SU-DHL-6 (cell line): ENCODE measurements around the gene RXRG.

Experiments
- H2AFZ ChIP-seq: fragments of 200-600 bp; sonication (generic); 2 replicates; pipeline ENCODE4 v1.6.1; 2014; ENCODE audit warnings: low read depth, mild to moderate bottlenecking, moderate library complexity, mixed read lengths, antibody characterized with exemption, low read length; ENCODE audit not compliant: severe bottlenecking
- H3F3A ChIP-seq: fragments of 200-600 bp; shearing (Covaris generic); 2 replicates; pipeline ENCODE4 v1.6.0; 2016; ENCODE audit warnings: antibody characterized with exemption, mild to moderate bottlenecking; ENCODE audit not compliant: insufficient read depth
- H3K27ac ChIP-seq: fragments of 200-600 bp; sonication (generic); 2 replicates; pipeline ENCODE4 v1.5.1; 2016; ENCODE audit warnings: low read depth, mild to moderate bottlenecking, low read length, moderate library complexity, mixed read lengths
- H3K27me3 ChIP-seq: fragments of 200-600 bp; sonication (generic), shearing (Covaris generic); 2 replicates; pipeline ENCODE4 v1.6.0; 2014; ENCODE audit warnings: mild to moderate bottlenecking, low read length
- H3K36me3 ChIP-seq: fragments of 200-600 bp; sonication (generic); 2 replicates; pipeline ENCODE4 v1.6.1; 2014; ENCODE audit warnings: mild to moderate bottlenecking, low read length, mixed read lengths
- H3K4me2 ChIP-seq: fragments of 300-600, 200-600 bp; shearing (Covaris generic), sonication (generic); 2 replicates; pipeline ENCODE4 v1.6.0; 2014; ENCODE audit warnings: low read length, low read depth, mild to moderate bottlenecking; ENCODE audit not compliant: poor library complexity, severe bottlenecking
- H3K4me3 ChIP-seq: fragments of 200-600 bp; sonication (generic); 2 replicates; pipeline ENCODE4 v1.5.1; 2014; ENCODE audit warnings: antibody characterized with exemption, low read length, mild to moderate bottlenecking, mixed read lengths; ENCODE audit not compliant: insufficient read depth, poor library complexity, severe bottlenecking
- H3K79me2 ChIP-seq: fragments of 200-600 bp; sonication (generic); 2 replicates; pipeline ENCODE4 v1.6.1; 2014; ENCODE audit warnings: mild to moderate bottlenecking, low read length, moderate library complexity; ENCODE audit not compliant: insufficient read depth
- H3K9ac ChIP-seq: fragments of 200-600 bp; sonication (generic); 2 replicates; pipeline ENCODE4 v1.7.0; 2014; ENCODE audit warnings: mild to moderate bottlenecking, low read length
- H3K9me2 ChIP-seq: fragments of 200-600 bp; sonication (generic); replicated peaks from 2 replicates; pipeline ENCODE4 v1.6.1; 2014; ENCODE audit warnings: low read length; ENCODE audit not compliant: insufficient read depth
- H3K9me3 ChIP-seq: fragments of 200-600 bp; sonication (generic); 2 replicates; pipeline ENCODE4 v1.6.1; 2014; ENCODE audit warnings: low read length, mixed read lengths; ENCODE audit not compliant: insufficient read depth
- H4K20me1 ChIP-seq: fragments of 200-600 bp; sonication (generic); 2 replicates; pipeline ENCODE4 v1.6.1; 2014; ENCODE audit warnings: low read depth, mild to moderate bottlenecking, antibody characterized with exemption, low read length, moderate library complexity, mixed read lengths
- EZH2phosphoT487 ChIP-seq: fragments of 200-600 bp; sonication (generic), shearing (Covaris generic); conservative IDR thresholded peaks from 2 replicates; pipeline ENCODE4 v1.6.1; 2018; ENCODE audit warnings: mild to moderate bottlenecking, antibody characterized with exemption, low read length, moderate library complexity, mixed read lengths
- TF ChIP-seq, protein P1 (sequence below): fragments of 200-600 bp; sonication (generic); IDR thresholded peaks from one replicate; pipeline ENCODE4 v1.5.1; 2017; ENCODE audit warnings: antibody characterized with exemption, mild to moderate bottlenecking, low read length, moderate library complexity; ENCODE audit not compliant: insufficient read depth, poor library complexity, severe bottlenecking

RXRG gene

GRCh38 chr1:165431079-165431478 is 13.8 kb downstream of the RXRG start:
- no peaks in the 10 kb centered on the region for H3K9me3 ChIP-seq
- H3K4me2 ChIP-seq, result no peak overlapping the region
- H4K20me1 ChIP-seq, result no peaks in the 10 kb centered on the region
- TF ChIP-seq EZH2phosphoT487, result no peak
- TF ChIP-seq, protein P1, sequence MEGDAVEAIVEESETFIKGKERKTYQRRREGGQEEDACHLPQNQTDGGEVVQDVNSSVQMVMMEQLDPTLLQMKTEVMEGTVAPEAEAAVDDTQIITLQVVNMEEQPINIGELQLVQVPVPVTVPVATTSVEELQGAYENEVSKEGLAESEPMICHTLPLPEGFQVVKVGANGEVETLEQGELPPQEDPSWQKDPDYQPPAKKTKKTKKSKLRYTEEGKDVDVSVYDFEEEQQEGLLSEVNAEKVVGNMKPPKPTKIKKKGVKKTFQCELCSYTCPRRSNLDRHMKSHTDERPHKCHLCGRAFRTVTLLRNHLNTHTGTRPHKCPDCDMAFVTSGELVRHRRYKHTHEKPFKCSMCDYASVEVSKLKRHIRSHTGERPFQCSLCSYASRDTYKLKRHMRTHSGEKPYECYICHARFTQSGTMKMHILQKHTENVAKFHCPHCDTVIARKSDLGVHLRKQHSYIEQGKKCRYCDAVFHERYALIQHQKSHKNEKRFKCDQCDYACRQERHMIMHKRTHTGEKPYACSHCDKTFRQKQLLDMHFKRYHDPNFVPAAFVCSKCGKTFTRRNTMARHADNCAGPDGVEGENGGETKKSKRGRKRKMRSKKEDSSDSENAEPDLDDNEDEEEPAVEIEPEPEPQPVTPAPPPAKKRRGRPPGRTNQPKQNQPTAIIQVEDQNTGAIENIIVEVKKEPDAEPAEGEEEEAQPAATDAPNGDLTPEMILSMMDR, result no peak
- no peak overlapping the region for H3K27ac ChIP-seq
- no peaks in the 10 kb centered on the region for H3K79me2 ChIP-seq
- H3F3A ChIP-seq, result no peaks in the 10 kb centered on the region
- H3K9me2 ChIP-seq, result no peaks in the 10 kb centered on the region
- H3K4me3 ChIP-seq, result no peak overlapping the region
- H2AFZ ChIP-seq, result no peak overlapping the region
- no peak overlapping the region for H3K9ac ChIP-seq
- no peaks in the 10 kb centered on the region for H3K36me3 ChIP-seq
- no peaks in the 10 kb centered on the region for H3K27me3 ChIP-seq

DNA sequence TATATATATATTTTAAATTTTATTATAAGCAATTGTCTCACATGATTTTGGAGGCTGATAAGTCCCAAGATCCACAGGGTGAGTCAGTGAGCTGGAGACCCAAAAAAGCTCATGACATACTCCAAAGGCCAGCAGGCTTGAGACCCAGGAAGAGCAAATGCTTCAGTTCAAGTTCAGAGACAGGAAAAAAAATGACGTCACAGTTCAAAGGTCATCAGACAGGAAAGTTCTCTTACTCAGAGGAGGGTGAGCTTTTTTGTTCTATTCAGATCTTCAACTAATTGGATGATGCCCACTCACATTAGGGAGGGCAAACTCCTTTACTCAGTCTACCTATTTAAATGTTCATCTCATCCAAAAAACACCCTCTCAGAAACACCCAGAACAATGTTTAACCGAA is 18.2 kb downstream of the RXRG start:
- Histone ChIP-seq H3K4me2 (no peak overlapping the region), H3K79me2 (no peaks in the 10 kb centered on the region)
- TF ChIP-seq, protein P1, result no peak

DNA sequence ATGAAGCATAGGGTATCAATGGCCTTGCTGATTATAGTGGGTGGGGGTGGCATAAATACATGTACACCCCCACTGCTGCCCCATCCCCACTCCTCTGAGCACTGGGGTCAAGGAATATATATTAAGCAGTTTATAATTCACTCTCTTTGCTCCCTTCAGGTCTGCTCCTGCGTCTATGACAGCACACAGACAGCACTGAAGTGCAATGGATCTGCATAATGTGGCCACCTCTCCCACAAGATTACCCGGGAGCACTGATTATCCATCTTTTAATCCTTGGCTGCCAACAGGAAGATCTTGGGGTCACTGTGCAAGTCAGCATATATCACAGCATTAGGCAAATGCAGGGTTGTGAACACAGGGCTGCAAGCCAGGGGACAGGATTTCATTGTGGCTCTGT is 19.3 kb downstream of the RXRG start:
- Histone ChIP-seq H3K27ac (no peak overlapping the region), H3K4me2 (no peak overlapping the region), H3K79me2 (no peaks in the 10 kb centered on the region), H3K9me2 (no peaks in the 10 kb centered on the region), H3F3A (no peaks in the 10 kb centered on the region), H3K4me3 (no peak overlapping the region), H3K9me3 (no peaks in the 10 kb centered on the region), H2AFZ (no peak overlapping the region), H3K27me3 (no peaks in the 10 kb centered on the region), H3K36me3 (no peaks in the 10 kb centered on the region), H3K9ac (no peak overlapping the region), H4K20me1 (no peaks in the 10 kb centered on the region)
- TF ChIP-seq, protein P1, result no peak
- TF ChIP-seq EZH2phosphoT487, result no peak

More for the DNA sequence above, 18.2 kb downstream of the RXRG start:
- Histone ChIP-seq H3K27me3 (no peaks in the 10 kb centered on the region), H3K9ac (no peak overlapping the region), H3K36me3 (no peaks in the 10 kb centered on the region), H2AFZ (no peak overlapping the region), H3F3A (no peaks in the 10 kb centered on the region), H3K27ac (no peak overlapping the region), H3K9me3 (no peaks in the 10 kb centered on the region), H3K9me2 (no peaks in the 10 kb centered on the region), H3K4me3 (no peak overlapping the region), H4K20me1 (no peaks in the 10 kb centered on the region)
